ENCODE results near the gene FTO.

Gene FTO

DNA sequence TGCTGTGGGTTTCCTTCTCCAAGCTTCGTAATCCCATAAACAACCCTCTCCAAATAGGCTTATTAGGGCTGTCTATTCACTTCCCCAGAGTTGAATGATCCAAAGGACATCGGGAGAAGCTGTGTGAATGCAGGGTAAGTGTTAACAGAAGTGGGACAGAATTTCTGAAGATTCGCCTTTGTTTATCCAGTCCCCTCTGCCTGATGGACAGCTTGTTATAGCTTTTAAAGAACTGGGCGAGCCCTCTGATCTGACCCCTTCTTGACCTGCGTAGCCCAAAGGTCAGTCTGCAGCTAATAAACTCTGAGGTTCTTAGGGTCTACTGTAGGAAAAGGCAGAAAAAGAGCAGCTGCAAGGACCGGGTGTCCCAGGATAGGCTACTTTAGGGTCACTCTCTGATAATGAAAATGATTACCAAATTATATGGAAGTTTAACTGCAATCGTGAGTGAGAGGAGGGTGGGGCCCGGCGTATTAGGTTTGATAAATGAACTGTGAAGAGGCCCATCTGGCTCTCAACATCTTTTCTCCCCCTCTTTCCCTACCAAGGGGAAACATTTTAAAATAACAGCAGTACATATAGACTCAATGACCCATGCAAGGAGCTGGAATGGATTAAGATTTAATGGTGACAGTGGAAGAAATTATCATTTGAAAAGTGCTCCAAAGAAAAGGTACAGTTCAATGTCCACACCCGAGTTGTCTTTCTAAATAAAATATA is 233.4 kb downstream of the FTO start:
- no peak for DNase-seq (ENCODE audit: low spot score)

DNA sequence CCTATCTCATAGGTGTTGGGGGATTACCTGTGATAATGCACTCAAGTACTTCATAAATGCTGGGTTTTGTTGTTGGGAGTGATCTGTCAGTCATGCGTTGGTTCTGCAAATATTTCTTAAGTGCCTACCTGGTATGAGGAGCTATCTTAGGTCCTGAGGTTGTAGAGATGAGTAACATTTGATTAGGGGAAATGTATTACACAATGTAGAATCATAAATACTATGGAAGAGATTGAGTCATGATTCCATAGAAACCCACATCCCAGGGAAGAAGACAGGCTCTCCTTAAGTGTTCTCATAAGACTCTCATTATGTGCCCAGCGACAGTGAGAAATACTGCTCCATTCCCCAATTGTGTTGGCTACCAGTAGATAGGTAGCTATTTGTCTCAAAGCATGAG is 240.1 kb downstream of the FTO start:
- DNase-seq (ENCODE audit: low spot score) = no peak

DNA sequence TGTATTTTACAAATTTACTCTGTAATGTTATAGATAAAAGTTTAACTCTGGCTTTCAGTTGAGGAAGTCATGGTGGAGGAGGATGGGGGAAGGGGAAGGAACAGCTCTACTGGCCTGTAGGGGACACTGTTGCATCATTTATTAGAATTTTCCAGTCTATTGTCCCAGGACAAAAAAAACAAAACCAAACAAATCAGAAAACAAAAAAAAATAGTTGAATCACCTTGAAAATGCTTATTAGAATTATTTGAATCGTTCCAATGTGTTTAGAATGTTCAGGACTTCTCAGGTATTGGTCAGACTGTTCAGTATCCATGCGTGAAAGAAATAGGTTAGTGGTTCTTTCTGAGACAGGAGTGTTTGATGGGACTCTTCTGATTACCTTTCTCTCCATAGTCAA is 242.0 kb downstream of the FTO start:
- peak; percentile 33 for DNase-seq (ENCODE audit: low spot score)

DNA sequence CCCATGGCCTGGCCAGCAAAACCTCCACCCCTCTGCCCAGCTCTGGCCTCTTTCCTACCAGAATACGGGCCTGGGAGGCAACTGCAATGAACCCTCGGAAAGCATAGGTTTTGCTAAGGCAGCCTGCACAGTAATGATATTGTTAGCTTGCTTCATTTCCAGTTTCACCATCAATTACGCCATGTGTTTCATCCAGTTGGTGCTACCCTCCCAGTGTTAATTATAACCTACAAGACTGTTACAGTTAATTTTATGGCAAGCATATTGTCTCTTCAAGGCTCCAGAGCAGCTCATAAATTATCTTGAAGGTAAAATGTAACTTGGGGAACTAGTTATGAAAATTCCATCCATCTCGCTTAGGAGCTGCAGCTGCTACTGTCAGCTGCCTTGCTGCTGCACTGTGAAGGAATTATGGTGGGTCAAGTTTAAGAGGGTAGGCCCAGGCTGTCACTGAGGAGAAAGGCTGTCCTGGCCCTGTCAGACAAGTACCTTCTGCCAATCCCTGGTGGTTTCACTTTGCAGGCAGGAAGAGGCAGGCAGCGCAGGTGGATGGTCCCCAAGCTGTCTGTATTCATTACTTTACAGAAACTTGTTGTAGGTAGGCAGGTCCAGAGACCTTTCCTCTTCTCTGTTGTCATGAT is 242.9 kb downstream of the FTO start:
- no peak for DNase-seq (ENCODE audit: low spot score)

DNA sequence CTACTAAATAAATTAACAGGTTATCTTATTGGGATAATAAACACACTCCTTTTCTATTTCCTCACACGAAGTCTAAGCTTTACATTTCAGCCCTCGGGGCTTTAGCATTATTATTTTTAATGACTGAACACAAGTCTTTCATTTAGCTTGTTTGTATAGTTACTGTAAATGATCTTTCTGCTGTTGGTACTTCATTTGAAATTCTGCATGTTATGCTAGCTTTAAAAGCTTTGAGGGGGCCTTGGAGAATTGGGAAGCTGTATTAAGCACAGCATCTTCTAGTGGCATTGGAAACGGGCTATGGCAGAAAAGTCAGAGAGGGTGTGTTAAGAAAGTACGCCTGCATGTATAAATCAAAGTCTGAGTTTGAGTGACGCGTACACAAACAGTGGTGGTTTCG is 243.7 kb downstream of the FTO start:
- DNase-seq (ENCODE audit: low spot score) = no peak

DNA sequence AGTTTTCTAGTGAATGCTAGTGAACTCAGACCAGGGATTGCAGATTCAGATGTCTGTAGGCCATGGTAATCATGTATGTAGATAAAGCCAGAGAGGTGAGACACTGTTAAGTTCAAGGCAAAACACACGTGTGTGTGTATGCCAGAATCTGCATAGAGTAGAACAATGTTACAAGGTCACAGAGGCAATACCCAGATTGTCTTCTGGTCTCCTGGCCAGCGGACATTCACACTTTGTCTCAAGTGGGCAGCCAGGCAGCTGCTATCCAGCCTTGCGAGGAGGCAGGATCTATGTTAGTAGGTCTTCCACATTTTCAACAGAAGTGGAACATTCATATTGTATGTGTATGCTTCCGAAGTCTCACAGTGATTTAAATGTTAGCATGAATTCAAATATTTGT is 244.4 kb downstream of the FTO start:
- no peak for DNase-seq (ENCODE audit: low spot score)

DNA sequence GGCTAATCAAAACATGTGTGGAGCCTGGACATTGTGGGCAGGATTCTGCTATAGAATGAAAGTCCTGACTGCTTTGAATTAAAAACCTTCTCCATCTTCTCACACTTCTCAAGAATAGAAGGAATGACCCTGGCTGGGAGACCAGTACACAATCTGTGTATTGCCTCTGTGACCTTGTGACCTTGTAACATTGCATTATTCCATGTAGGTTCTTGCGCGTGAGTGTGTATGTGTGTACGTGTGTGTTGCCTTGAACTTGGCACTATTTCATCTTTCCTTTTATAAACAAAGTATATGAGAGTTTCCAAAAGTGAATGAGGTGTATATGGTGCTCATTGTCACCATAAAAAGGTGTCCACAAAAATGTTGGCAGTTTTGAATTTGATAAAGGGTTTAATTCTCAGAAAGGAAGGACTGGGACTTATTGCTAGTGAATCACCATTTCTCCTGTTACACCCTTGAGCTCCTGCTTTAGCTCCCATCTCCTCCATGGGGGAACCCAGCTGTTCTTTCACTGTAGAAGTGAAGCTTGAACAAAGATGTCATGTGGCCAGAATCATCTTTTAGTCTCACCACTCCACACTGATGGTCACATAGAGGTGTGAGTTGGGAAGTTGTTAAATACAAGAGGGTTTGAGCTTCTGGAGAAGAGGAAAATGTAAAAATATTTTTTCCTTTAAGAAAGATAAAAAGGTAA is 244.9 kb downstream of the FTO start:
- no peak for DNase-seq (ENCODE audit: low spot score)

DNA sequence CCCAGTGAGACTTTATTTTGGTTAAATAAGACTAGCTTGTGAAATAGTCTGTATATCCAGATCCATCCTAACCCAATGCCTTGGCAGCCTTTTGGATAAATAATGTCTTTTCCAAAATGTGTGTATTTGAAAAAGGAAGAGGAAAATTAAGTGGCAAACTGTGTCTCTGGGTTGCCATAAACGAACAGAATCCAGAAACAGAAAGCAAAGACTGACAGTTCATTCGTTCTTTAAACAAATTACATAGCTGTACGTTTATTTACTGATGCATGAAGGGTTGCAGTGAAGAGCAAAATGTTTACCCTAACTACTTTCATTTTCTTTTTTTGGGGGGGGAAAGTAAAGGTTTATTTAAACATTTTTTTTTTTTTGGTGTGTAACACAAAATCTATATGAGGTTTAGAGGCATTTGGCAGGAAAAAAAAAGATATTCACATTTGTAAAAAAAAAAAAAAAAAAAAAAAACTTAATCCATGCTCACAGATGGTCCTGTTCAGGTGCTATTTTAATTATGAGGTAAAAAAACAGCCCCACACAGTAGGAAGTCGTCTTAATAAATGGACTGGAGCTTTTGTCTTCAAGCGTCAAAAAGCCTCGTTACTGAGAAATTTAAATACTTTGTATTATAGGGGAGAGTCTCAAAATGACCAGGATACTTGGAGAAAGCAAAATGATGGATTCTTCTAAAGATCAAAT is 245.9 kb downstream of the FTO start:
- no peak for DNase-seq (ENCODE audit: low spot score)

DNA sequence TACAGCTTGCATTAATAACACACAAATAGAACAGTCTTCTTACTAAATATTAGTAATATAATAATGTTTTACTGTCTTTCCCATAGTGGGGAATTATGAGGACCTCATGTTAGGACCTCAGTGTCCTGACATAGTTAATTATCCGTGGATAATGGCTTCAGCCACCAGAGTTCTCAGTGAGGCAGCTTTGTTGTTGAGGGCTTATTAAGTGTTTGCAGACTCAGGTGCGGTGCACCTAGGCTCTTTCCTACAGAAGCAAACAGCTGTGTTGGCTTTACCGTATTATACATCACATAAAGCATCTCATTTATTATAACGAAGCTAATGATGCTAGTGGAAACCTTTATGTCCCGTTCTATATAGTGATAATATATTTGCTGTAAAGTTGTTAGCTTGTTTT is 246.7 kb downstream of the FTO start:
- no peak for DNase-seq (ENCODE audit: low spot score)

DNA sequence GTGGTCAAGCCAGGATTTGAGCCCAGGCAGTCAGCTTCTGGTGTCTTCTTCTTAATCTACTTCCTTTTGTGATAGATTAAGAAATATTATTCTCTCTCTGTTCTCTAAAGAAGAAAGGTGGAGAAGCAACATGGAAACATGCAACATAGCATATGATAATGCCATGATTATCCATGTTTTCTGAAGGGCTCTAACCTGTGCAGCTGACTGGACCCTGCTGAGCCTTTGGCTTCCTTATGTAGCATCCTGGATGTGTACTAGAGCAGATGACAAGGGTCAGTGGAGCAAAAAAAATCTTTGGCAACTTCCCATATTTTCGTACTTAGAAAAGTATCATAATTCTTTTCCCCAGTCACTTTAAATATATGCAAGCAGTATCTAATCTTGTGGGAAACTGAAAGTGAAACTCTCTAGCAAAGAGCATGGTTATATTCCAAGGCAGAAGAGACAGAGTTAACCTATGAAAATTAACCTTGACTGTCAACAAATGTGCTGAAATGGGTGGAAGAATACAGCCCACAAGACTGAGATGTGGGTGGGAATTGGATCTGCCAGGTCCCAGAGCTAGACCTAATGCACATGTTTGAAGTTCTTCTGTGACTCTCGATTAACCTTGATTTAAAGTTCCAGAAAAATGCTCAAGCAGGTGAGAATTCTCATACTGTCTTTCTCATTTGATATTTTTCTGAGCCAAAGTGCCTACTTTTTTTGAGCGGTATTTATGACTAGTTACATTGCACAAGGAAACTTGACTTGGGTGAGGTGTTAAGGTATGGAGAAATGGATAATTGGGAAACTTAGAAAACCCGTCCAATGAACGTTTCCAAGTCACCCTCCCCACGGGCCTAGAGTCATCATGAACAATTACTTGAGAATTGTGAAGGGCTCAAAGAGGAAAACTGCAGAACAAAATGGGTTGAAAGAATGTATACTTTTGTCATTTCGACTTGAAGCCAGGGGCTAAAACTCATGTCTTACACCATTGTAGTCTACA is 248.6 kb downstream of the FTO start:
- no peak for DNase-seq (ENCODE audit: low spot score)

DNA sequence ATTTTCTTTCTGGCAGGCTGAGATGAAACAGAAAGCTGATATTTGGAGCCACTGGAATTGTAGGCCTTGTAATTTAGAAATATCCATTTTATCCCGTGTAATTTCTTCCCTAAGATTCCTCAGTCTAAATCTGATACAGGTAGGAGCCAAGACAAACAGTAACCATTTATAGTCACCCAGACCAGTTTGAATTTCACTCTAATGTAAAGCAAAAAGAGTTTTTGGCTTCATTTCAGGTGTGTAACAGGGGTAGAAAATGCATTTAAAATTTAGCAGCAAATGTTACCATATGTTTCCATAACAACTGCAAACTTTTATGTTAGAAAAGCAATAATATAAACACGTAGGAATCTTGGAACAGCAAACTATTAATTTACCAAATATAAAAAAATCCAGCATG is 249.4 kb downstream of the FTO start:
- DNase-seq (ENCODE audit: low spot score) = no peak

DNA sequence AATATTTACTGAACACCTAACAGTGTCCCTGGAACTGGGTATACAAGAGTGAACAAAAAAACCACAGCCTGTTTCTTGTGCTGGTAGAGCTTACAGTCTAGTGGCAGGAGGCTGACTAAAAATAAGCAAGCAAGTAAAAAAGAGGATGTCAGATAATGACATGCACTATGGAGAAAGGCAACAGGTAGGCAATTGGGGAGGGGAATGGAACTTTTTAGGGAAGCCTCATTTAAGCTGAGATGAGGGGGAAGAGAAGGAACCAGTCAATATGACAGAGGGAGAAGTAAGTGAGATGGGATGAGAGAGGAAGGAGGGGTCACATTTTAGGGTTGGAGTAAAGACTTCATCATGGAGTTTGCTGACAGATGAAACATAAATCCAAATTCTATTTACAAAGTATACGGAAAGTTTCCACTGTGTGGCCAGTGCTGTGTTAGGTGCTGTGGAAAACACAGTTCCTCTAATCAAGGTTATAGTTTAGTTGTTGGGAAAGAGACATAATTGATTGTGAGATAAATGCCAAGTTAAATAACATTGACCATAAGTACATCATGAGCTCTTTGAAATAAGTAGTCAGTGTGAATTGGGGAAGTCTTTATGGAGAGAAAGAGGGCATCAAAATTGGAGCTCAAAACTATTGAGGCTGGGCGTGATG is 251.4 kb downstream of the FTO start:
- no peak for DNase-seq (ENCODE audit: low spot score)

DNA sequence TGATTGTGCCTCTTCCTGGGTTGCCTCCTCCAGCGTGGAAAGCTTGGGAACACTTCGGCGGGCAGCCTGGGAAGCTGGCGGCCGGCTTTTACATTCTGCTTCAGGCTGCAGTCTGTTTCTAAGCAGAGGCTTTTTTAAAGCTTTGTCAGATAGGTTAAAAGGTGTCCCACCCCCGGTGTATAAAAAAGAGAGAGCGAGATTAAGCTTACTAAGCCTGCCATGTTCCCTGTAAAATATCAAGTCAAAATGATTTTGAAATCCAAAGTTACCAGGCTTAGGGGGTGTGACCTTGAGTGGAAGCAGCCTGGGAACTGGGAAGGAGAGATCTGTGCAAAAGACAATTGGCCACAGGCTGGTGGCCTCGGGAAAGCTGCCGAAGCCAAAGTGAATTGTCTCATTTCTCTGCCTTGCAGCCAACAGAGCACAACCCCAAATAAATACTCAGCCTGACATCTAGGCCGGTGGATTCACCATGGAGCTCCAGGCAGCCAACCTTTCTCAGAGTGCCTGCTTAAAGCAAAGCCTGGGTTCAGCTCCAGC is 254.5 kb downstream of the FTO start:
- DNase-seq (ENCODE audit: low spot score) = no peak

DNA sequence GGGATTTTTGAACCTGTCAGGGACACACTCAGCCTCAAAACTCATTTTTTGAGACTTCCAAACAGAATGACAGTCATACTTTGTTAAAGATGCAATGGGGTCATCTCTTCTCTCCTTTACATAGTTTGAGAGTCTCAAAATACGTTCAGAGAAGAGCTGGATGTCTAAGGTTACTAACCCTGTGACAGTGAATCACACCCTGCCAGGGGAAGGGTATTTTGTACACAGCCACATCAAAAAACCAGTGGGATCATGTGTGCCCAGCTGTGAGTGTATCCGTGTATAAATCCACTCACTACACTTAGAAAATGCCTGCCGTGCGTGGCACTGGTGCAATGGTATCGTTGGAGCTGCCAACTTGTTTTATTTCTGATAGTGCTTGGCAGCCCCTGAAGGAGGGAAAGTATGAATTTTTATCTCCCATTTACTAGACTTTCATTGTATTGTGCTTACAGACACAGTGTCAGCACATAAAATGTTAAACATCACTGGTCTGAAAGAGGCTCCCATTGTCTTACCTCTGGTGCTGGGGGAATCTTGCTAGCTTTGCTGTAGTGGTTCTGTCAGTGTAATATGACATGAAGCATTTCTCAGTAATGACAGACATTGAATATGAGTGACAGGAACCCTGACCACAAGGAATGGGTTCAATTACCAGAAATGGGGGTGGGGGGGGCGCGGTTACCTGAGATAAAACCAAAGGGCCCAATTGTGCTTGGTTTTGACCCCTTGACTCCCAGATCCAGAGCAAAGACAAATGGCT is 256.3 kb downstream of the FTO start:
- no peak for DNase-seq (ENCODE audit: low spot score)

DNA sequence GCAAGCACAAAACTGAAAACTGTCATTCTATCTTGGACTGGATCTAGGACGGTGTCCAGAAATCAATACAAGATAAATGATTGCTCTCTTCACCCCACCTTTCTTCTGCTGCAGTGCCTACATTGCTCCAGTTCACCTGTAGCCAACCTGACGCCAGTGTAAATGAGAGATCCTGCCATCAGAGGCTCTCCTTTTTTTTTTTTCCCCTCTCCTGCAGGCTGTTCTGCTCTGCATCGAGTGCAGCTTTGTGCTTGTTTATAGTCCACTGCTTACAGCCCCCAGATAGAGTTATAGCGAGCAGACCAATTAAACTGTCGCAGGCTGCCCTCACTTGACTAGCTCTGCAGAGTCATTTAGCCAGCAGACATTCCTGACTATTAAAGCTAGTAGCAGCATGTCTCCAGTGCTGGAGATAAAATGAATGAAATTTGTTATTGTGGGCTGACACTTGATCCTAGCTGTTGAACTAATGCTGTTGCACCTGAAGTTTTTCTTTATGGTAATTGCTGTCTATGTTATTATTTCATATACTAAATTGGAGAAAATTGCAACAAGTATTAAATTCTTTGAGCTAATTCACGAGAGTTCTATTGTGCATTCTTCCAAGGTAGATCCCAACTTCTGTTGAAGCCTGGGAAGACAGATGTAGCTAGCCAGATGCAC is 257.1 kb downstream of the FTO start:
- no peak for DNase-seq (ENCODE audit: low spot score)

DNA sequence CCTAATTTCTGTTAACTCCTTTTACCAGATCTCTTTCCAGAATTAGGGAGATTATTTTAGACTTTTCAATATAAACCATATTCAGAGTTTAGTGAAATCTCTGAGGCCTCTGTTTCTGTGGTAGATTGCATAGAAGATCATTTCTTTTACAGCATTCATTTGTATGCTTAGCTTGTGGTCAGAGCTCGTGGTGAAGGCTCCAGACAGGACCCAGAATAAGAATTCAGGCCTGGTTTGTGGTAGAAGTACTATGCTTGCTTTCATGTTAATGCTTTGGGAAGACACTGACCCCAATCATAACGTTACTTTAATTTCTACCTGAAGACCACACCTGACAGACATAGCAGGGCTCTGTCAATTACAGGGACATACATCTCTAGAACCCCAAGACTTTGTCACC is 258.1 kb downstream of the FTO start:
- DNase-seq (ENCODE audit: low spot score) = no peak

DNA sequence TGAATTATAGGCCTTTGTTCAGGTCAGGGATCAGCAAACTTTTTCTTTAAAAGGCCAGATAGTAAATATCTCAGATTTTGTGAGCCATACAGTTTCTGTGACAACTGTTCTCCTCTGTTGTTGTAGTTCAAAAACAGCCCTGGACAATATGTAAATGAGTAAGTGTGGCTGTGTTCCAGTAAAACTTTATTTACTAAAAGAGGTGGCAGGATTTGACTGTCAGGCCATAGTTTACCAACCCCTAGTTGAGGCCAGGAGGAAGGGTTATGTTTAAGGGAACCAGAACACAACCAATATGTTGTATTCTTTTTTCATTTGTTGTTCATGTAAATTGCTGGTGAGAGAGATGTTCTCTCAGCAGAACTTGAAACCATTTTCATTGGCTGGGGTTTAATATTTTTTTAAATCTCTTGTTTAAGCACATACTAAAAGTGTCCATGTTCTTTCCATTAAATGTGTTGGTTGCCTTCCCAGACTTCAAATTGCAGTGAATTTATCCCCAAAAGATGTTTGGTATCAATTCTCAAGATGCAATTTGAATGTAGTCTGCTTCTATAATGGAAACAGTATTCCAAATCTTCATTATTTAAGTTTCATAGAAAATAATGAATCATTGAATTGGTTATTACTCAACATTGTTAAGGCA is 260.3 kb downstream of the FTO start:
- no peak for DNase-seq (ENCODE audit: low spot score)

DNA sequence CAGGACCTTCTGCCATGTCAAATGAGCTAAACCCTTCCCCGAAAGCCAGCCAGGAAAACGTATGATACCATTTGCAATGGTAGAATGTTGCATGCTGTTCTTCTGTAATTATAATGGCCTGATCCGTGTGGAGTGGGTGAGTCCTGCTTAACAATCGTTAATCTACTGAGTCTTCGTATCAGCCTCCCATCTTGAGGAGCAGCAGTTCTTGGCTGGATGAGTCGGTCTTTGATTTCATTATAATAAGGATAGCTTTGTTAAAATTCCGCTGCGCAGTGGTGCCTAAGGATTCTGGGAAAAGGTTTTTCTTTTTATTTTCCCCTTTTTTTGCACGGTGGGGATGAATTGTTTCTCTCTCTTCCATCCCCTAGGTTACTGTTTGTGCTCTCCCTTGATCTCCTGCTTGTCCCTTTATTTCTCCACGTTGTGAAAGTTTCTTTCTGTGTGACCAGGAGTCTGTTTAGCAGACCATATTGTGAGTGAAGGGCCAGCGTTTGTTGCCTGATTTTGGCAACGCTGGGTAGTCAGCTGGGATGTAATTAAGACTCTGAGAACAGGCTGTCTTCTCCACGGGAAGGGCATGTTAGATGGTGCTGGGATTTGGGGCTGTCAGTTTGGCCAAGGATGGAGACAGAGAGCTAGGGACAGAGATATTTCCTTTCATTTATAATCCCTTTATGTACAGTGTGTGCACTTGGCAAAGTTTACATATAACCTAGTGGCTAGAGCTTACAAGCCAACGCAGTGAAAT is 263.0 kb downstream of the FTO start:
- DNase-seq (ENCODE audit: low spot score) = peak; percentile 30
